K562 treated with DMSO at 1 percent for 24 hours (cell line): ENCODE data around the gene PAX5. TPM values are rescaled to one million over a fixed set of nuclear protein-coding genes. Genes with fewer than 3 reads are reported as not detected.

Source experiments
- total RNA-seq: library from RNA; unstranded; fragments of 300-600 nt; gene quantifications from 2 replicates; pipeline ENCODE4 v1.2.3, GENCODE V29; 2022; ENCODE audit warnings: low read depth; ENCODE audit not compliant: insufficient read depth

The PAX5 gene
- 0.06 and 0.08 TPM in 2 replicates for total RNA-seq

GRCh38 chr9:37033682-37034304 is at the start of gene PAX5:
PAX5 (minus strand) TSS chr9:37034268; CDS start chr9:37034031, 237 bp downstream.

Other genes with a start within 250 kb of the PAX5 start
- gene ZCCHC7, start 86.3 kb upstream of the PAX5 start, total RNA-seq: 14.9 and 16.9 TPM in 2 replicates